G401 (cell line): ENCODE results near the gene EARS2. TPM values are rescaled to one million over a fixed set of nuclear protein-coding genes. Genes with fewer than 3 reads are reported as not detected.
"Not testable (repeated sequence)": the region's sequence is repeated elsewhere in the genome, so short reads cannot be mapped to it uniquely, and the experiment has no call there.

Experiments used
- DNase-seq: peaks from one replicate; pipeline ENCODE4 v3.0.0-alpha.2; 2015; ENCODE audit warnings: low spot score
- in situ Hi-C: cut with HindIII; loops from 2 replicates; pipeline ENCODE4 v1.10.0; 2016; ENCODE audit warnings: low sequenced_read_pairs, mixed read lengths
- total RNA-seq: library from RNA; depleted of rRNA; stranded (reverse); fragments of >200 nt; shearing (Covaris generic); gene quantifications from 2 replicates; pipeline ENCODE4 v1.2.3, GENCODE V29; 2014; rRNA removed

Gene EARS2
- 34.2 and 49.8 TPM in 2 replicates for total RNA-seq

GRCh38 chr16:23556881-23557778 is at the start of gene EARS2, which contains the start of gene UBFD1:
TSS of gene EARS2 (minus strand) at chr16:23557350. CDS start at chr16:23557343, 7 bp downstream.
TSS of gene UBFD1 (plus strand) at chr16:23557727. CDS start at chr16:23557743, 16 bp downstream.
- in situ Hi-C loops: no loop called here
- DNase-seq: peak; percentile 95

GRCh38 chr16:23597003-23597756 is 40.0 kb upstream of the EARS2 start:
- DNase-seq: peak; percentile 40
- in situ Hi-C loops: no loop called here

- DNase-seq: peak; percentile 88
- in situ Hi-C loops: no loop called here
Observed at GRCh38 chr16:23595951-23596720, 39.0 kb upstream of the EARS2 start, which contains the start of gene NDUFAB1. TSS of gene NDUFAB1 (minus strand) at chr16:23596316. CDS start at chr16:23596290, 26 bp downstream.

GRCh38 chr16:23595246-23595950 is 38.2 kb upstream of the EARS2 start:
- peak; percentile 5 for DNase-seq
- in situ Hi-C loops: no loop called here

- DNase-seq: no peak
Observed at GRCh38 chr16:23594186-23594585, 37.0 kb upstream of the EARS2 start.

GRCh38 chr16:23590181-23590580 is 33.0 kb upstream of the EARS2 start:
- in situ Hi-C loops: no loop called here
- DNase-seq: no peak

More at GRCh38 chr16:23594186-23594585, 37.0 kb upstream of the EARS2 start:
- in situ Hi-C loops: no loop called here

- in situ Hi-C loops: no loop called here
- no peak for DNase-seq
Observed at GRCh38 chr16:23587726-23588125, 30.6 kb upstream of the EARS2 start.

- in situ Hi-C loops: no loop called here
- DNase-seq: no peak
Observed at GRCh38 chr16:23584186-23585076, 27.3 kb upstream of the EARS2 start.

- DNase-seq, in situ Hi-C loops: not testable (repeated sequence)
Observed at GRCh38 chr16:23583271-23583670, 26.1 kb upstream of the EARS2 start.

GRCh38 chr16:23581764-23582163 is 24.6 kb upstream of the EARS2 start:
- DNase-seq: no peak
- in situ Hi-C loops: no loop called here

GRCh38 chr16:23580391-23580790 is 23.2 kb upstream of the EARS2 start:
- DNase-seq: no peak
- in situ Hi-C loops: no loop called here

GRCh38 chr16:23579371-23579770 is 22.2 kb upstream of the EARS2 start:
- in situ Hi-C loops: no loop called here
- DNase-seq: no peak

- DNase-seq: no peak
- in situ Hi-C loops: no loop called here
Observed at GRCh38 chr16:23578101-23578830, 21.1 kb upstream of the EARS2 start.

GRCh38 chr16:23577493-23577892 is 20.3 kb upstream of the EARS2 start:
- DNase-seq: no peak
- in situ Hi-C loops: no loop called here

- peak; percentile 12 for DNase-seq
- in situ Hi-C loops: no loop called here
Observed at GRCh38 chr16:23575834-23576233, 18.7 kb upstream of the EARS2 start.

GRCh38 chr16:23573817-23574216 is 16.7 kb upstream of the EARS2 start:
- no peak for DNase-seq
- in situ Hi-C loops: no loop called here

- no peak for DNase-seq
- in situ Hi-C loops: no loop called here
Observed at GRCh38 chr16:23572394-23572793, 15.2 kb upstream of the EARS2 start.
